GM23338 (cell line): ENCODE results near the gene PLEK. TPM values are rescaled to one million over a fixed set of nuclear protein-coding genes. Genes with fewer than 3 reads are reported as not detected.

Experiments
- ATAC-seq: fragments of 200-7000 bp; cut with Tn5 transposase; 3 replicates; pipeline ENCODE4 v1.9.1; 2020
- DNase-seq: peaks from one replicate; pipeline ENCODE4 v3.0.0-alpha.2; 2015; ENCODE audit warnings: low spot score
- H2AFZ ChIP-seq: fragments of 200-600 bp; sonication (generic); 2 replicates; pipeline ENCODE4 v1.8.0; 2016; ENCODE audit warnings: antibody characterized with exemption, mild to moderate bottlenecking, moderate library complexity
- H3F3A ChIP-seq: fragments of 200-600 bp; sonication (generic); replicated peaks from 2 replicates; pipeline ENCODE4 v1.8.0; 2017; ENCODE audit warnings: antibody characterized with exemption, mixed run types, low read depth
- H3K27ac ChIP-seq: fragments of 200-600 bp; sonication (generic); 2 replicates; pipeline ENCODE4 v1.6.1; 2016; ENCODE audit warnings: low read depth
- H3K27me3 ChIP-seq: fragments of 200-600 bp; sonication (generic); 2 replicates; pipeline ENCODE4 v1.8.0; 2016; ENCODE audit warnings: mild to moderate bottlenecking, mixed run types, moderate library complexity; ENCODE audit not compliant: insufficient read depth
- H3K36me3 ChIP-seq: fragments of 200-600 bp; sonication (generic); 2 replicates; pipeline ENCODE4 v1.8.0; 2016; ENCODE audit warnings: mild to moderate bottlenecking; ENCODE audit not compliant: insufficient read depth
- H3K4me1 ChIP-seq: fragments of 200-600 bp; sonication (generic); 2 replicates; pipeline ENCODE4 v1.8.0; 2016; ENCODE audit warnings: mild to moderate bottlenecking, moderate library complexity; ENCODE audit not compliant: insufficient read depth
- H3K4me2 ChIP-seq: fragments of 200-600 bp; sonication (generic); 2 replicates; pipeline ENCODE4 v1.7.1; 2017; ENCODE audit warnings: mixed run types
- H3K4me3 ChIP-seq: fragments of 200-600 bp; sonication (generic); 2 replicates; pipeline ENCODE4 v1.6.1; 2016; ENCODE audit warnings: mixed run types
- H3K79me2 ChIP-seq: fragments of 200-600 bp; sonication (generic); replicated peaks from 2 replicates; pipeline ENCODE4 v1.8.0; 2017; ENCODE audit warnings: mild to moderate bottlenecking; ENCODE audit not compliant: insufficient read depth
- H3K9me2 ChIP-seq: fragments of 200-600 bp; sonication (generic); 2 replicates; pipeline ENCODE4 v1.8.0; 2017; ENCODE audit not compliant: insufficient read depth
- H4K20me1 ChIP-seq: fragments of 200-600 bp; sonication (generic); replicated peaks from 2 replicates; pipeline ENCODE4 v1.8.0; 2017; ENCODE audit warnings: mild to moderate bottlenecking; ENCODE audit not compliant: insufficient read depth
- H3K27ac Mint-ChIP-seq: 2 replicates; pipeline ENCODE4 v1.8.0; 2020; ENCODE audit warnings: inconsistent platforms, mild to moderate bottlenecking, moderate library complexity, mixed read lengths
- H3K27me3 Mint-ChIP-seq: 3 replicates; pipeline ENCODE4 v1.8.0; 2022; ENCODE audit warnings: low read depth, mild to moderate bottlenecking, moderate library complexity, mixed read lengths, inconsistent platforms; ENCODE audit not compliant: insufficient read depth, poor library complexity
- H3K36me3 Mint-ChIP-seq: 3 replicates; pipeline ENCODE4 v1.8.0; 2021; ENCODE audit warnings: low read depth, mild to moderate bottlenecking, inconsistent platforms, moderate library complexity, mixed read lengths
- H3K4me1 Mint-ChIP-seq: 3 replicates; pipeline ENCODE4 v1.8.0; 2020; ENCODE audit warnings: mild to moderate bottlenecking, inconsistent platforms, mixed read lengths
- H3K4me3 Mint-ChIP-seq: 3 replicates; pipeline ENCODE4 v1.8.0; 2021; ENCODE audit warnings: moderate library complexity, mild to moderate bottlenecking, inconsistent platforms, mixed read lengths
- H3K9me3 Mint-ChIP-seq: 3 replicates; pipeline ENCODE4 v1.8.0; 2020; ENCODE audit warnings: moderate library complexity, mild to moderate bottlenecking, inconsistent platforms, mixed read lengths
- CREB1 ChIP-seq: fragments of 250-450 bp; sonication (Bioruptor Pico); IDR thresholded peaks from 2 replicates; pipeline ENCODE4 v1.5.0; 2020; ENCODE audit warnings: low read depth, mild to moderate bottlenecking, moderate library complexity
- CTCF ChIP-seq, 2 experiments: fragments of 200-600 bp in 1 of 2; sonication (generic) in 1 of 2; conservative IDR thresholded peaks; 2 replicates each; pipeline versions ENCODE4 v1.5.1 to v1.6.1; 2016 to 2017; ENCODE audit warnings: antibody characterized with exemption in 2 of 2, low read depth in 2 of 2, mild to moderate bottlenecking in 2 of 2, moderate library complexity in 1 of 2
- EZH2 ChIP-seq: fragments of 200-600 bp; sonication (generic); IDR thresholded peaks from one replicate; pipeline ENCODE4 v1.8.0; 2017; ENCODE audit warnings: antibody characterized with exemption, mild to moderate bottlenecking, low read depth; ENCODE audit not compliant: unreplicated experiment
- EZH2phosphoT487 ChIP-seq: fragments of 200-600 bp; sonication (generic); IDR thresholded peaks from one replicate; pipeline ENCODE4 v1.8.1; 2018; ENCODE audit warnings: antibody characterized with exemption; ENCODE audit not compliant: unreplicated experiment
- JUNB ChIP-seq: IDR thresholded peaks from one replicate; pipeline ENCODE4 v1.6.1; 2016; ENCODE audit warnings: antibody characterized with exemption; ENCODE audit not compliant: unreplicated experiment
- NANOG ChIP-seq: IDR thresholded peaks from 2 replicates; pipeline ENCODE4 v1.6.1; 2016; ENCODE audit warnings: antibody characterized with exemption, borderline replicate concordance
- POLR2AphosphoS5 ChIP-seq: IDR thresholded peaks from 2 replicates; pipeline ENCODE4 v1.6.1; 2016; ENCODE audit warnings: antibody characterized with exemption, low read depth
- REST ChIP-seq: IDR thresholded peaks from one replicate; pipeline ENCODE4 v1.6.1; 2018; ENCODE audit warnings: antibody characterized with exemption; ENCODE audit not compliant: unreplicated experiment
- STAT1 ChIP-seq: IDR thresholded peaks from one replicate; pipeline ENCODE4 v1.6.1; 2016; ENCODE audit warnings: antibody characterized with exemption; ENCODE audit not compliant: unreplicated experiment
- ZNF114 ChIP-seq: fragments of 250-450 bp; sonication (Bioruptor Pico); IDR thresholded peaks from 2 replicates; pipeline ENCODE4 v1.5.0; 2020; ENCODE audit warnings: mild to moderate bottlenecking, moderate library complexity
- ZNF331 ChIP-seq: fragments of 250-450 bp; sonication (Bioruptor Pico); IDR thresholded peaks from 2 replicates; pipeline ENCODE4 v1.5.0; 2020; ENCODE audit warnings: low read depth, mild to moderate bottlenecking, moderate library complexity
- polyA plus RNA-seq: library from polyadenylated mRNA; unstranded; fragments of >200 nt; fragmentation: Nextera tagmentation; extraction: Ambion mirVana; gene quantifications from 2 replicates; pipeline ENCODE4 v1.2.1, GENCODE V29; 2016
- total RNA-seq: library from RNA; depleted of rRNA; stranded (reverse); fragments of >200 nt; shearing (Covaris generic); gene quantifications from 2 replicates; pipeline ENCODE4 v1.2.3, GENCODE V29; 2014
- TF ChIP-seq, protein P1 (sequence below): IDR thresholded peaks from 2 replicates; pipeline ENCODE4 v1.6.1; 2016; ENCODE audit warnings: antibody characterized with exemption
- TF ChIP-seq, protein P2 (sequence below): fragments of 250-450 bp; sonication (Bioruptor Pico); IDR thresholded peaks from 2 replicates; pipeline ENCODE4 v1.5.0; 2020; ENCODE audit warnings: mild to moderate bottlenecking, moderate library complexity

The PLEK gene
- total and polyA plus RNA-seq, 2 experiments from 2014 or later = 0.06 TPM; not detected in 1

- H3K9me2 ChIP-seq = peaks cover 9% of the 10 kb centered on the region
- Mint-ChIP-seq H3K27ac (no peak overlapping the region), H3K27me3 (peaks cover 2% of the 10 kb centered on the region), H3K4me1 (0 out of 3 replicates have a peak, but pooled peaks cover 4% of the 10 kb centered on the region), H3K36me3 (no peaks in the 10 kb centered on the region), H3K9me3 (0 out of 3 replicates have a peak, but pooled peaks cover under 1% of the 10 kb centered on the region), H3K4me3 (no peak overlapping the region)
- H3K36me3 ChIP-seq = no peaks in the 10 kb centered on the region
- H3K27ac ChIP-seq = no peak overlapping the region
- no peaks in the 10 kb centered on the region for H3F3A ChIP-seq
- no peak overlapping the region for H3K4me3 ChIP-seq
- TF ChIP-seq NANOG = no peak
- no peak for TF ChIP-seq ZNF114 (CRISPR knock-in tag)
- TF ChIP-seq CTCF (conservative IDR thresholded peaks at IDR 0.05; ENCODE audit: low read depth in 2 of 2) = no peak
- TF ChIP-seq, protein P1, sequence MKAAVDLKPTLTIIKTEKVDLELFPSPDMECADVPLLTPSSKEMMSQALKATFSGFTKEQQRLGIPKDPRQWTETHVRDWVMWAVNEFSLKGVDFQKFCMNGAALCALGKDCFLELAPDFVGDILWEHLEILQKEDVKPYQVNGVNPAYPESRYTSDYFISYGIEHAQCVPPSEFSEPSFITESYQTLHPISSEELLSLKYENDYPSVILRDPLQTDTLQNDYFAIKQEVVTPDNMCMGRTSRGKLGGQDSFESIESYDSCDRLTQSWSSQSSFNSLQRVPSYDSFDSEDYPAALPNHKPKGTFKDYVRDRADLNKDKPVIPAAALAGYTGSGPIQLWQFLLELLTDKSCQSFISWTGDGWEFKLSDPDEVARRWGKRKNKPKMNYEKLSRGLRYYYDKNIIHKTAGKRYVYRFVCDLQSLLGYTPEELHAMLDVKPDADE = no peak
- TF ChIP-seq, protein P2, sequence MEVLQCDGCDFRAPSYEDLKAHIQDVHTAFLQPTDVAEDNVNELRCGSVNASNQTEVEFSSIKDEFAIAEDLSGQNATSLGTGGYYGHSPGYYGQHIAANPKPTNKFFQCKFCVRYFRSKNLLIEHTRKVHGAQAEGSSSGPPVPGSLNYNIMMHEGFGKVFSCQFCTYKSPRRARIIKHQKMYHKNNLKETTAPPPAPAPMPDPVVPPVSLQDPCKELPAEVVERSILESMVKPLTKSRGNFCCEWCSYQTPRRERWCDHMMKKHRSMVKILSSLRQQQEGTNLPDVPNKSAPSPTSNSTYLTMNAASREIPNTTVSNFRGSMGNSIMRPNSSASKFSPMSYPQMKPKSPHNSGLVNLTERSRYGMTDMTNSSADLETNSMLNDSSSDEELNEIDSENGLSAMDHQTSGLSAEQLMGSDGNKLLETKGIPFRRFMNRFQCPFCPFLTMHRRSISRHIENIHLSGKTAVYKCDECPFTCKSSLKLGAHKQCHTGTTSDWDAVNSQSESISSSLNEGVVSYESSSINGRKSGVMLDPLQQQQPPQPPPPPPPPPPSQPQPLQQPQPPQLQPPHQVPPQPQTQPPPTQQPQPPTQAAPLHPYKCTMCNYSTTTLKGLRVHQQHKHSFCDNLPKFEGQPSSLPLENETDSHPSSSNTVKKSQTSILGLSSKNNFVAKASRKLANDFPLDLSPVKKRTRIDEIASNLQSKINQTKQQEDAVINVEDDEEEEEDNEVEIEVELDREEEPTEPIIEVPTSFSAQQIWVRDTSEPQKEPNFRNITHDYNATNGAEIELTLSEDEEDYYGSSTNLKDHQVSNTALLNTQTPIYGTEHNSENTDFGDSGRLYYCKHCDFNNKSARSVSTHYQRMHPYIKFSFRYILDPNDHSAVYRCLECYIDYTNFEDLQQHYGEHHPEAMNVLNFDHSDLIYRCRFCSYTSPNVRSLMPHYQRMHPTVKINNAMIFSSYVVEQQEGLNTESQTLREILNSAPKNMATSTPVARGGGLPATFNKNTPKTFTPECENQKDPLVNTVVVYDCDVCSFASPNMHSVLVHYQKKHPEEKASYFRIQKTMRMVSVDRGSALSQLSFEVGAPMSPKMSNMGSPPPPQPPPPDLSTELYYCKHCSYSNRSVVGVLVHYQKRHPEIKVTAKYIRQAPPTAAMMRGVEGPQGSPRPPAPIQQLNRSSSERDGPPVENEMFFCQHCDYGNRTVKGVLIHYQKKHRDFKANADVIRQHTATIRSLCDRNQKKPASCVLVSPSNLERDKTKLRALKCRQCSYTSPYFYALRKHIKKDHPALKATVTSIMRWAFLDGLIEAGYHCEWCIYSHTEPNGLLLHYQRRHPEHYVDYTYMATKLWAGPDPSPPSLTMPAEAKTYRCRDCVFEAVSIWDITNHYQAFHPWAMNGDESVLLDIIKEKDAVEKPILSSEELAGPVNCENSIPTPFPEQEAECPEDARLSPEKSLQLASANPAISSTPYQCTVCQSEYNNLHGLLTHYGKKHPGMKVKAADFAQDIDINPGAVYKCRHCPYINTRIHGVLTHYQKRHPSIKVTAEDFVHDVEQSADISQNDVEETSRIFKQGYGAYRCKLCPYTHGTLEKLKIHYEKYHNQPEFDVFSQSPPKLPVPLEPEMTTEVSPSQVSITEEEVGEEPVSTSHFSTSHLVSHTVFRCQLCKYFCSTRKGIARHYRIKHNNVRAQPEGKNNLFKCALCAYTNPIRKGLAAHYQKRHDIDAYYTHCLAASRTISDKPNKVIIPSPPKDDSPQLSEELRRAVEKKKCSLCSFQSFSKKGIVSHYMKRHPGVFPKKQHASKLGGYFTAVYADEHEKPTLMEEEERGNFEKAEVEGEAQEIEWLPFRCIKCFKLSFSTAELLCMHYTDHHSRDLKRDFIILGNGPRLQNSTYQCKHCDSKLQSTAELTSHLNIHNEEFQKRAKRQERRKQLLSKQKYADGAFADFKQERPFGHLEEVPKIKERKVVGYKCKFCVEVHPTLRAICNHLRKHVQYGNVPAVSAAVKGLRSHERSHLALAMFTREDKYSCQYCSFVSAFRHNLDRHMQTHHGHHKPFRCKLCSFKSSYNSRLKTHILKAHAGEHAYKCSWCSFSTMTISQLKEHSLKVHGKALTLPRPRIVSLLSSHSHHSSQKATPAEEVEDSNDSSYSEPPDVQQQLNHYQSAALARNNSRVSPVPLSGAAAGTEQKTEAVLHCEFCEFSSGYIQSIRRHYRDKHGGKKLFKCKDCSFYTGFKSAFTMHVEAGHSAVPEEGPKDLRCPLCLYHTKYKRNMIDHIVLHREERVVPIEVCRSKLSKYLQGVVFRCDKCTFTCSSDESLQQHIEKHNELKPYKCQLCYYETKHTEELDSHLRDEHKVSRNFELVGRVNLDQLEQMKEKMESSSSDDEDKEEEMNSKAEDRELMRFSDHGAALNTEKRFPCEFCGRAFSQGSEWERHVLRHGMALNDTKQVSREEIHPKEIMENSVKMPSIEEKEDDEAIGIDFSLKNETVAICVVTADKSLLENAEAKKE = no peak
- TF ChIP-seq EZH2phosphoT487 = no peak
- no peak for TF ChIP-seq REST
- no peak for TF ChIP-seq STAT1
- no peak for TF ChIP-seq JUNB
- no peak for TF ChIP-seq ZNF331
- no peak for TF ChIP-seq EZH2
- TF ChIP-seq POLR2AphosphoS5 = no peak
- TF ChIP-seq CREB1 (CRISPR knock-in tag) = no peak
- H3K4me1 ChIP-seq = no peaks in the 10 kb centered on the region
- H3K79me2 ChIP-seq = no peaks in the 10 kb centered on the region
- no peaks in the 10 kb centered on the region for H3K27me3 ChIP-seq
- ATAC-seq (no peak), DNase-seq (no peak)
- H3K4me2 ChIP-seq = no peak overlapping the region
- H2AFZ ChIP-seq = no peak overlapping the region
- no peaks in the 10 kb centered on the region for H4K20me1 ChIP-seq
Measured at GRCh38 chr2:68426848-68427579, 61.9 kb downstream of the PLEK start.
